ENCODE results near the gene TRIM6.

- TF ChIP-seq CTCF (IDR thresholded peaks at IDR 0.05), result no peak
- TF ChIP-seq POLR2A (IDR thresholded peaks at IDR 0.05), result no peak
Measured at GRCh38 chr11:5631969-5632635, 35.7 kb downstream of the TRIM6 start.
